ENCODE results near the gene NAP1L5. TPM values are rescaled to one million over a fixed set of nuclear protein-coding genes. Genes with fewer than 3 reads are reported as not detected.

The NAP1L5 gene
- total RNA-seq, 2 experiments from 2014 or later: 3.5 to 3.9 TPM

GRCh38 chr4:88659055-88659889, 38.4 kb downstream of the NAP1L5 start:
- Mint-ChIP-seq H3K4me3 (no peak overlapping the region), H3K9me3 (no peaks in the 10 kb centered on the region), H3K27ac (no peak overlapping the region), H3K36me3 (ENCODE audit: low read depth) (peaks cover 11% of the 10 kb centered on the region), H3K27me3 (ENCODE audit: low read depth) (no peaks in the 10 kb centered on the region), H3K4me1 (ENCODE audit: low read depth) (peaks cover 6% of the 10 kb centered on the region)
- intact Hi-C loops (cut with micrococcal nuclease): loop anchor here (1.0 to 10.0 kb wide), 5 partner anchors 66 to 444 kb away; no protein-coding TSS in a partner anchor
- CTCF ChIA-PET: interaction anchor here (0.6 to 6.3 kb wide), 18 partner anchors 9 to 137 kb away, joined by 3 to 94 read pairs (median 3); no protein-coding TSS in a partner anchor
- DNase-seq: peak; percentile 69

- Mint-ChIP-seq H3K27ac (no peak overlapping the region), H3K27me3 (ENCODE audit: low read depth) (no peaks in the 10 kb centered on the region), H3K9me3 (no peaks in the 10 kb centered on the region), H3K4me1 (ENCODE audit: low read depth) (peaks cover 22% of the 10 kb centered on the region), H3K4me3 (no peak overlapping the region), H3K36me3 (ENCODE audit: low read depth) (peaks cover 11% of the 10 kb centered on the region)
- DNase-seq: no peak
- CTCF ChIA-PET: interaction anchor here (0.5 to 3.0 kb wide), 2 partner anchors 114 to 116 kb away, joined by 4 to 14 read pairs; no protein-coding TSS in a partner anchor
- intact Hi-C loops (cut with micrococcal nuclease): loop anchor here (5.0 to 10.0 kb wide), 2 partner anchors 283 to 440 kb away; no protein-coding TSS in a partner anchor
These were observed 42.4 kb downstream of the NAP1L5 start for GRCh38 chr4:88655226-88655625.

GRCh38 chr4:88653371-88653946, 44.2 kb downstream of the NAP1L5 start:
- peaks cover 11% of the 10 kb centered on the region for H3K36me3 Mint-ChIP-seq (ENCODE audit: low read depth)
- no peaks in the 10 kb centered on the region for H3K27me3 Mint-ChIP-seq (ENCODE audit: low read depth)
- CTCF ChIA-PET: interaction anchor here (1.0 to 3.0 kb wide), 3 partner anchors 20 to 114 kb away, joined by 3 to 14 read pairs (median 4); no protein-coding TSS in a partner anchor
- H3K27ac Mint-ChIP-seq: no peak overlapping the region
- H3K9me3 Mint-ChIP-seq: no peaks in the 10 kb centered on the region
- no peak for DNase-seq
- no peak overlapping the region for H3K4me3 Mint-ChIP-seq
- intact Hi-C loops (cut with micrococcal nuclease): loop anchor here (10.0 kb wide), 1 partner anchor 439 kb away; no protein-coding TSS in a partner anchor
- peaks cover 31% of the 10 kb centered on the region for H3K4me1 Mint-ChIP-seq (ENCODE audit: low read depth)

- no peak overlapping the region for H3K4me3 Mint-ChIP-seq
- CTCF ChIA-PET: interaction anchor here (0.7 to 1.9 kb wide), 4 partner anchors 9 to 113 kb away, joined by 3 to 6 read pairs (median 4); no protein-coding TSS in a partner anchor
- no peaks in the 10 kb centered on the region for H3K27me3 Mint-ChIP-seq (ENCODE audit: low read depth)
- H3K4me1 Mint-ChIP-seq (ENCODE audit: low read depth): peaks cover 66% of the 10 kb centered on the region
- no peak overlapping the region for H3K27ac Mint-ChIP-seq
- peaks cover 7% of the 10 kb centered on the region for H3K36me3 Mint-ChIP-seq (ENCODE audit: low read depth)
- no peaks in the 10 kb centered on the region for H3K9me3 Mint-ChIP-seq
- intact Hi-C loops (cut with micrococcal nuclease): loop anchor here (2.0 to 10.0 kb wide), 2 partner anchors 57 to 435 kb away; partner anchors contain the start of gene HERC3
- no peak for DNase-seq
These were observed 47.9 kb downstream of the NAP1L5 start for GRCh38 chr4:88649716-88650115.

GRCh38 chr4:88646528-88647280, 50.9 kb downstream of the NAP1L5 start:
- H3K27me3 Mint-ChIP-seq (ENCODE audit: low read depth): no peaks in the 10 kb centered on the region
- no peak overlapping the region for H3K4me3 Mint-ChIP-seq
- no peaks in the 10 kb centered on the region for H3K9me3 Mint-ChIP-seq
- no peak overlapping the region for H3K27ac Mint-ChIP-seq
- no peaks in the 10 kb centered on the region for H3K36me3 Mint-ChIP-seq (ENCODE audit: low read depth)
- CTCF ChIA-PET: interaction anchor here (0.9 kb wide), 1 partner anchor 107 kb away, joined by 3 read pairs; no protein-coding TSS in a partner anchor
- intact Hi-C loops (cut with micrococcal nuclease): no loop called here
- H3K4me1 Mint-ChIP-seq (ENCODE audit: low read depth): peaks cover 59% of the 10 kb centered on the region
- no peak for DNase-seq

GRCh38 chr4:88645994-88646393, 51.6 kb downstream of the NAP1L5 start:
- Mint-ChIP-seq H3K4me3 (no peak overlapping the region), H3K27me3 (ENCODE audit: low read depth) (no peaks in the 10 kb centered on the region), H3K9me3 (no peaks in the 10 kb centered on the region), H3K27ac (no peak overlapping the region), H3K36me3 (ENCODE audit: low read depth) (no peaks in the 10 kb centered on the region), H3K4me1 (ENCODE audit: low read depth) (peaks cover 59% of the 10 kb centered on the region)
- intact Hi-C loops (cut with micrococcal nuclease): no loop called here
- CTCF ChIA-PET: interaction anchor here (0.7 to 0.9 kb wide), 2 partner anchors 35 to 106 kb away, joined by 3 read pairs; no protein-coding TSS in a partner anchor
- DNase-seq: no peak

Other genes starting within 250 kb of the NAP1L5 start
- 10 to 100 TPM; 38.8 to 39.5 TPM for gene HERC5, start 240.7 kb downstream of the NAP1L5 start, total RNA-seq
- gene PYURF, start 174.1 kb downstream of the NAP1L5 start, total RNA-seq: 10 to 100 TPM; 51.5 to 54.2 TPM
- 10 to 100 TPM; 24.4 to 25.8 TPM for gene HERC3, start 105.3 kb downstream of the NAP1L5 start, total RNA-seq